ENCODE measurements around the gene FNBP1. TPM values are rescaled to one million over a fixed set of nuclear protein-coding genes. Genes with fewer than 3 reads are reported as not detected.
"Not testable (repeated sequence)": the region's sequence is repeated elsewhere in the genome, so short reads cannot be mapped to it uniquely, and the experiment has no call there.

Gene FNBP1
- total RNA-seq, 1 donor from 2014 or later, result 76.6 TPM

DNA sequence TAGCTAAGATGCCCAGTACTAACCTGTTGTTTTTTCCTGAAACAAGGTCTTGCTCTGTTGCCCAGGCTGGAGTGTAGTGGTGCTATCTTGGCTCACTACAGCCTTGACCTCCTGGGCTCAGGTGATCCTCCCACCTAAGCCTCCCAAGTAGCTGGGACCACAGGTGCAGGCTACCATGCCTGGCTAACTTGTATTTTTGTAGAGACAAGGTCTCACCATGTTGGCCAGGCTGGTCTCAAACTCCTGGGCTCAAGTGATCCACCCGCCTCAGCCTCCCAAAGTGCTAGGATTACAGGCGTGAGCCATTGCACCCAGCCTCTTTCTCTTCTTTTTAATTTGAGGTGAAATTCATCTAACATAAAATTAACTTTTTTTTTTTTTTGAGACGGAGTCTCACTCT lies 21.1 kb downstream of the FNBP1 start:
- DNase-seq, result not testable (repeated sequence)

DNA sequence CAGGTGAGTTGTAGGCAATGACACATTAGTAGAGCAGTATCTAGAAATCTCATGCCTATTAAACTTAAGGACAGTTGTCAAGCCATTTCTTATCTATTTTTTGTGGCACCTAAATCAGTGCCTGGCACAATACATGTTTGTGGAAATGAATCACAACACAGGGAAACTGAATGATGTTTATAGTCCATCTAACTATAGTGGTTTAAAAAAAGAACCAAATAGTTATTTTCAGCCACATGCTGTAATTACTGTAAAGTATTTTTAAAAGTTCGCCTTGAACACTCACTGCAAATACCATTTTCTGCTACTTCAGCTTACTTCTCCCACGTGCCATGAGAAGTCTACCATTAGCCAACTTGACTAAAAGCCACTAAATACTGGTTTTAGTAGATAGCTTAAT lies 21.9 kb downstream of the FNBP1 start:
- no peak for DNase-seq

DNA sequence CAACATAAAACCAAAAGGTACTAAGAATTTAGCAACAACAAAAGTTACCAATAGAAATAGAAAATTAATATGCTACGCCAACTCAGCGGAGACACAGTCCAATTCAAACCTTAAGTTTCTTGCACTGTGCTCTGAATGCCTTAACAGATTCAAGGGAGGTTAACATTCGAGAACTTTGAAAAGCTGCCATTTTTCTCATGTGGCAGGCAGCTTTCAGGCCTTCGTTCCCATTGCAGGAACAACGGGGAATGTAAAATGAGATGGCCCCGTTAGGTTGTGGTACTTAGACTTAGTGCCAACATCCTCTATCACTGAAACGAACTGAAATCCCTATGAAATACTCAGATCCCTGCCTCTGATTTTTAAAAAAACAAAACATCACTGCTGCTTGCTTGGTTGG lies 22.4 kb downstream of the FNBP1 start:
- DNase-seq, result peak; percentile 61

DNA sequence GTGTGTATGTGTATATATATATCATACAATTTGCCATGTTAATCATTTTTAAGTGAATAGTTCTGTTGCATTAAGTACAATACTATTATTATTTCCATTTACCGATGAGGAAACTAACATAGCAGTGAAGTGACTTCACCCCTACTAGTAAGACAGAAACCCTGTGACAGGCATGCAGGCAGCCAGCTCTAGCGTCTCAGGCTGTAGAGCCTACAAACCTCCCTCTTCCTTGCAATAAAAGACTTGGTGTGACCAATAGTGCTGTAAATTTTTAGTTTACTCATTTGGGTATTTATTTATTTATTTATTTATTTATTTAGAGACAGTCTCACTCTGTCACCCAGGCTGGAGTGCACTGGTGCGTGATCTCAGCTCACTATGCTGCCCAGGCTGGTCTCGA lies 24.7 kb downstream of the FNBP1 start:
- DNase-seq, result no peak

DNA sequence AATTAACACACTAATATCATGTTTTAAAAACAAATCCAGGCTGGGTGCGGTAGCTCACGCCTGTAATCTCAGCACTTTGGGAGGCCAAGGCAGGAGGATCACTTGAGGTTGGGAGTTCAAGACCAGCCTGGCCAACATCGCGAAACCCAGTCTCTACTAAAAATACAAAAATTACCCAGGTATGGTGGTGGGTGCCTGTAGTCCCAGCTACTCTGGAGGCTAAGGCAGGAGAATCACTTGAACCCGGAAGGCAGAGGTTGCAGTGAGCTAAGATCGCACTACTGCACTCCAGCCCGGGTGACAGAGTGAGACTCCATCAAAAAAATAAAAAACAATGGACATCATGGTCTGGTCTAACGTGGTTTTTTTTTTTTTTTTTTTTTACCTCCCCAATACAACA lies 25.5 kb downstream of the FNBP1 start:
- DNase-seq, result not testable (repeated sequence)

DNA sequence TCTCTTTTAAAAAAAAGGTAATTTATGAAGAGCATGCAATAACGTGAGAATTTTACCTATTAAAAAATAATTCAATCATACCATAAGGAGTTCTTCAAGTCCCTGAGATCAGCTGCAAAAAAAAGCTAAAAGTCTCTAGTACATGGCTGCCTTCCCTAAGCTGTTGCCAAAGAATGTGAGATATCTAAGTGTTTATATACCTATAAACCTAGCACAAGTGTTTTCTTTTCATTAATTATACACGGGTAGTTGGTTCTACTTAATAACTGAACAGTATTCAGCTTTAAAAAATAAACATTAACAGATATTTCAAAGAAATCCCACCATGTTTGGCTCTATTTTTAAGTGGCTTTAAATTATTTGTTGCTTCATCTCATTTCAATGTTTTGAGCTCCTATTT lies 25.9 kb downstream of the FNBP1 start:
- DNase-seq, result no peak

DNA sequence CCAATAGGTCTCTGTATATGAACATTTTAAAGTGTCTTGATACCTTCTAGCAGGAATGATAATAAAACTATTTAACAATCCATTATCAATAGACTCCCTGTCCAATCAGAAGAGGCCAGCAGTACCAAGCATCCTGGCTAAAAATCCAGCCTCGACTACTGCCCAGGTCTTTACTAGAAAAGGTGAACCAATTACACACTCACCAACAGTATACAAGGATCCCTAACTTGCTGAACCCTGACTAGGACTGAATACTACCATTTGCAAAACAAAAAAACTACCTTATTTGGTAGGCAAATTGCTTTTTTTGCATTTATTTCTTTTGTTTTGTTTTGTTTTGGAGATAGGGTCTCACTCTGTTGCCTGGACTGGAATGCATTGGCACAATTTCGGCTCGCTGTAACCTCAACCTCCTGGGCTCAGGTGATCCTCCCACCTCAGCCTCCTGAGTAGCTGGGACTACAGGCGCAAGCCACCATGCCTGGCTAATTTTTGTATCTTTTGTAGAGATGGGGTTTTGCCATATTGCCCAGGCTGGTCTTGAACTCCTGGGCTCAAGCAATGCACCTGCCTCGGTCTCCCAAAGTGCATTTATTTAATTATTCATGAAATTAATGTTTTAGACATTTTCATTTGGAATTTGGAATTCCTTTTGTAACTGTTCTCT lies 27.5 kb downstream of the FNBP1 start:
- no peak for DNase-seq

DNA sequence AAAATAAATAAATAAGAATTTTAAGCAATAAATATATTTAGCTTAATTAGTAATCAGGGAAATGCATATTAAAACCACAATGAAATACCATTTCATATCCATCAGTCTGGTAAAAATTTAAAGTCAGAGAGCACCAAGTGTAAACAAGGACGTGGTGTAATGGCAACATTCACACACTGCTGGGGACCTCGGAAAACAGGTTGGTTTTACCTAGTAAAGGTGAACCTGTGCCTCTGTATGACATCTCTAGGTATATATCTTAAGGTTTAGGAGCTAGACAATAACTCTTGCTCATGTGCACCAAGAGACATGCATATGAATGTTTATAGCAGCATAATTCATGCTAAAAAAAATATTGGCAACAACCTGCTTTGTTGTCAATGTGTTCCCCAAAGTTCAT lies 29.7 kb downstream of the FNBP1 start:
- DNase-seq, result no peak

DNA sequence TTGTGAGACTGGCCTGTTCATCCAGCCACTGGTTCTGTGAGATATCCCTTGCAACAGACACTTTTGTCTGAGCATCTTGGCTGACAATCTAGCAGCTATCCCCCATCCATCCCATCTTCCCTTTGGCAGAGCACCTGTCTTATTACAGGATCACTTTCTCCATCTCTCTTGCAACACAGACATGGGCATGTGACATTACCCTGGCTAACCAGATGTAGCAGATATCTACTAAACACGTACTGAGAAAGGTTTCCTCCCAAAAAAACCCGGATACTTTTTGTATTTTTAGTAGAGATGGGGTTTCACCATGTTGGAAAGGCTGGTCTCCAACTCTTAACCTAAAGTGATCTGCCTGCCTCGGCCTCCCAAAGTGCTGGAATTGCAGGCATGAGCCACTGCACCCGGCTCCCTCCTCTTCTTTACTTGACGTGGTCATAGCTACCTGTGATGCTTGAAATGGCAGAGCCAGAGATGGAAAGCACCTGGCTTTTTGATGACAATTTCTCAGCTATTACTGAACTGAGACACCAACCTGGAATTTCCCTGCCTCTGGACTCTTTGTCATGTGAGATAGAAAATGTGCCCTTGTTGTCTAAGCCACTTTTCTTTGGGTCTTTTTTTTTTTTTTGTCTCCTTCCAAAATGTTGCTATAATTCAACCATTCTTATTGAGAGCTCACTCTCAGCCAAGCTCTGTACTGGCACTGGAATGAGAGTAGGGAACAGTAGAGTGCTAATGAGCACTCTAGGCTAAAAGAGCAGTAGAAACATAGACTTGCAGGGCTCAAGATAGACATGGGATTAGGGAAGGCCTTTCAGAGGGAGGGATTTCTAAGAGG lies 32.6 kb downstream of the FNBP1 start:
- no peak for DNase-seq

DNA sequence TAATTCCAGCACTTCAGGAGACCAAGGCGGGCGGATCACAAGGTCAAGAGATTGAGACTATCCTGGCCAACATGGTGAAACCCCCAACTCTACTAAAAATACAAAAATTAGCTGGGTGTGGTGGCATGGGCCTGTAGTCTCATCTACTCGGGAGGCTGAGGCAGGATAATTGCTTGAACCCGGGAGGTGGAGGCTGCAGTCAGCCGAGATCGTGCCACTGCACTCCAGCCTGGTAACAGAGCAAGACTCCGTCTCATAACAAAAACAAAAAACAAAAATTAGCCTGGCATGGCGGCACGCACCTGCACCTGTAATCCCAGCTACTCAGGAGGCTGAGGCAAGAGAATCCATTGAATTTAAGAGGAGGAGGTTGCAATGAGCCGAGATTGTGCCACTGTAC lies 33.4 kb downstream of the FNBP1 start:
- not testable (repeated sequence) for DNase-seq

DNA sequence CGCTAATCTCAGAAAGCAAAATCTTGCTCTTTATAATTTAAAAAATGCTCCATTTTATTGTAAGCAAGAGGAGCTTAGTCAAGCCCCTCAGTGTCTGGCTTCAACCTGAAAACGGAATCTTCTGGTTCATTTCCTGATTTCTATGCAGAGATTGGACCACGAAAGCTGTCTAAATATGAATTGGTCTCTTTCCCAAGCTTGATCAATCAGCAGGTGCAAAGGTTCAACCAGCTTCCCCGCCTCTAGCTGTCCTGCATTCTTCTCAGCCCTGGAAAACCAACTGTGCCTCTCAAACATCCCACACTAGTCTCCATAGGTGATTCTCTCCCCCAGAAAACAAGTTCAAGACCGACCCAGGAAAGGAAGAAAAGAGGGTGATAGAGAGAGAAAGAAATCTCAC lies 34.5 kb downstream of the FNBP1 start:
- DNase-seq, result no peak

DNA sequence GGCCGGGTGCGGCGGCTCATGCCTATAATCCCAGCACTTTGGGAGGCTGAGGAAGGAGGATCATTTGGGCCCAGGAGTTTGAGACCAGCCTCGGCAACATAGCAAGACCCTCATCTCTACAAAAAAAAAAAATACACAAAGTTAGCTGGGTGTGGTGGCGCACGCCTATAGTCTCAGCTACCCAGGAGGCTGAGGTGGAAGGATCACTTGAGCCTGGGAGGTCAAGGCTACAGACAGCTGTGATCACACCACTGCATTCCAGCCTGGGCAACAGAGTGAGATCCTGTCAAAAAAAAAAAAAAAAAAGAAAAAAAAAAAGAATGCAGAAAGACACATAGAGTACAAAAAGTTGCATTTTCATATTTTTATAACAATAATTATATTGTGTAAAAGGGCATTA lies 36.0 kb downstream of the FNBP1 start:
- not testable (repeated sequence) for DNase-seq

DNA sequence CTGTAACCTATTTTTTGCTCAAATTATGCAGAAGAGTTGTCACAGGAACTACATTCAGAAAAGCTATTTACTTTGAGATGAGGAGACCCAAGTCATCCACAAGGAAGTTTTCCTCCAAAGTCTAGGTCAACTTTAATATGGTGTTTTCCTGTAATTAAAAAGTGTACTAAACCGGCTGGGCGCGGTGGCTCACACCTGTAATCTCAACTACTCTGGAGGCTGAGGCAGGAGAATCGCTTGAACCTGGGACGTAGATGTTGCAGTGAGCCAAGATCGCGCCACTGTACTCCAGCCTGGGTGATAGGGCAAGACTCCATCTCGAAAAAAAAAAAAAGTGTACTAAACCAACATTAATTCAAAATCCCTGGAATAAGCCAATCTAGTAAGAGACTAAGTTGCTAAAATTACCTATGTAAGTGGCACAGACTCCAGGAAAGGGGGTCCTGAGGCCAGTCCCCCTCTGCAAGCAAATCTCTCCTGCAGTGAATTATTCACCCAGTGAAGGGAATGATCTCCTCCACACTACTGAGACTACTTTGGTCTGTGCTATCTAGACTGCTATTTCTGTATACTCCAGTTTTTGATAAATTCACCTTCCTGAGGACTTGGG lies 38.9 kb downstream of the FNBP1 start:
- DNase-seq, result no peak

DNA sequence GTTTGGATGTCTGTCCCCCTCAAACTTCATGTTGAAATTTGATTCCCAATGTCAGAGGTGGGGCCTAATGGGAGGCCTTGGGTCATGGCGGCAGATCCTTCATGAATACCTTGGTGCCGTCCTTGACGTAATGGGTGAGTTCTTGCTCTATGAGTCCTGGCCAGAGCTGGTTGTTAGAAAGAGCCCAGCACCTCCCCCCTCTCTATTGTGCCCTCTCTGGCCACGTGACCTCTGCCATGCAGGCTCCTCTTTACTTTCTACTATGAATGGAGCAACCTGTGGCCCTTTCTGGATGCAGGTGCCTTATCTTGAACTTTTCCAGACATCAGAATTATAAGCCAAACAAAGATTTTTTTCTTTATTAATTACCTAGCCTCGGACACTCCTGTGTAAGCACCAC lies 40.7 kb downstream of the FNBP1 start:
- DNase-seq, result no peak

DNA sequence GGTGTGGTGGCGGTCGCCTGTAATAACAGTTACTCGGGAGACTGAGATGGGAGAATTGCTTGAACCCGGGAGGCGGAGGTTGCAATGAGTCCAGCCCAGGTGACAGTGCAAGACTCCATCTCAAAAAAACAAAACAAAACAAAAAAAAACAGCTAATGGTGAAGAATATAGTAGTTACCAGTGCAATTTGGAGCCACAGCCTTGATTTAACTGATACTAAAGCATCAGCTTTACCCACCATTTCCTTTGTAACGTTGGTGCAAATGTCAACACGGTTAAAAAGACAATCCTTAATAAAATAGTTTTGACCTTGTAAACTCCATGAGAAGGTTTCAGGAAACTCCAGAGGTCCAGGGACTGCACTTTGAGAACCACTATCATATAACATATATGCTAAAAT lies 41.8 kb downstream of the FNBP1 start:
- no peak for DNase-seq

DNA sequence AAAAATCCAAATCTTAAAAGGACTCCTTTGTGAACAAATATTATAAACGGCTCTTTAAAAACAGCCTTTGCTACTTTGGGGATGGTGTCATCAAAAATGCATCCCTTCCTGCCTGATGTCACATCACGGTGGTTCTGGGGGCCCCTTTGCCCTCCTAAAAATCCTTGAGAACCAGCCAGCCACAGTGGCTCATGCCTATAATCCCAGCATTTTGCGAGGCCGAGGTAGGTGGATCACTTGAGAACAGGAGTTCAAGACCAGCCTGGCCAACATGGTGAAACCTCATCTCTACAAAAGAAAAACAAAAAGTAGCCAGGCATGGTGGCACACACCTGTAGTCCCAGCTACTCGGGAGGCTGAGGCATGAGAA lies 43.9 kb downstream of the FNBP1 start:
- no peak for DNase-seq

DNA sequence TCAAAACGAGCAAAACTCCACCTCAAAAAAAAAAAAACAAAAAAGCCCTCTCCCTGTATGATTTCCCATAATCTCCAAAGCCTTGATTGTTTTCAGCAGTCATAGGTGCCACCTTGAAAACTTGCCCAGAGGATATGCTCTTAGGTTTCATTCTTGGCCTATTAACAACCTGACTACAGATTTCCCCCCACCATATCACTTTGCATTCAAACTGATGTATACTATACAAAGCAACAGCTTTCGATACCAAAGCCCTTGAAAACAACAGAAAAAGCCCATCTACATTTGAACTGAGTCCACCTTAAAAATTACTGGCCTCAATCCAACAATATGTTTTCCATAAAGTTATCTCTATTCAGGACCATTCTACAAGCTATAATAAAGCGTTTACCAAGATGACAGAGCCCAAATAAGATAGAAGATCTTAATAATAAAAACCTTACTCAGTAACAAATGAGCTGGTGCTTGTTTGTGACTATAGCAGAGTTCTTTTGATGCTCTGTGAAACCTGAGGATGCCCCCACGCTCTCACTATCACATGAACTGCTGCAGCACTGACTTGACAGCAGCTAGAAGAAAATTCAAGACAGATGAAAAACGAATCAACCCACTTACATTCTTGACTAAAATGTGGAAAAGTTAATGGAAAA lies 44.4 kb downstream of the FNBP1 start:
- peak; percentile 69 for DNase-seq

DNA sequence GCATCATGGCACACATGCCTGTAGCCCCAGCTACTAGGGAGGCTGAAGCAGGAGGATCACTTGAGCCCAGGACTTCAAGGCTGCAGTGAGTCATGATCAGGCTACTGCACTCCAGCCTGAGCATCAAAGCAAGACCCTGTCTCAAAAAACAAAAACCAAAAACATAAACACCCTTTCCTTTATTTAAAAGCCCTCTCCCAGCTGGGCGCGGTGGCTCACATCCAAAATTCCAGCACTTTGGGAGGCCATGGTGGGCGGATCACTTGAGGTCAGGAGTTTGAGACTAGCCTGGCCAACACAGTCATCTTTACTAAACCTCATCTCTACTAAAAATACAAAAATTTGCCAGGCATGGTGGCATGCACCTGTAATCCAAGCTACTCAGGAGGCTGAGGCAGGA lies 45.3 kb downstream of the FNBP1 start:
- DNase-seq, result not testable (repeated sequence)

DNA sequence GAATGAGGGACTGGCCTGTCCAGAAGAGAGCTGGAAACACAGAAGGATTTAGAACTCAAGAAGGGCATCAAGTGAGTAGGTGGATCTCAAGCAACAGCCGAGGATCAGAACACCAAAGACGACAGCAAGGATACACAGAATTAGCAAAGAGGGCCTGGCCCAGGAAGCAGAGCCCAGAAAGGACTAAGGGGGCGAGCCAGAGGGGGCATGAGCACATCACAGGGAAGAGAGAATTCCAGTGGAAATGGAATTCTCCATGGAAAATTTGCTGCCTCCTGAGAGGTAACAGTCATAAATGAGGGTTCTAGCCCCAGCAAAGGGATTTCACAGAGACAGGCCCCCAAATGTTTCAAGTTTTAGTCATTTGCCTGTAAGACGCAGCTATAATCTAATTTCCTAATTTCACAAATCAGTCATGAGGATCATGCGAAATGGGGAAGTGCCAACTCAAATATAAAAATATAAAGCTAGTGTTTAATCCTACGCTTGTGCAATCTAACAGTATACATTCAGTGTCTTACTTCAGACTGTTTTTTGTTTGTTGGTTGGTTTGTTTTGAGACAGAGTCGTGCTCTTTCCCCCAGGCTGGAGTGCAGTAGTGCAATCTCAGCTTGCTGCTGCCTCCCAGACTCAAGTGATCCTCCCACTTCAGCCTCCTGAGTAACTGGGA lies 46.7 kb downstream of the FNBP1 start:
- no peak for DNase-seq

DNA sequence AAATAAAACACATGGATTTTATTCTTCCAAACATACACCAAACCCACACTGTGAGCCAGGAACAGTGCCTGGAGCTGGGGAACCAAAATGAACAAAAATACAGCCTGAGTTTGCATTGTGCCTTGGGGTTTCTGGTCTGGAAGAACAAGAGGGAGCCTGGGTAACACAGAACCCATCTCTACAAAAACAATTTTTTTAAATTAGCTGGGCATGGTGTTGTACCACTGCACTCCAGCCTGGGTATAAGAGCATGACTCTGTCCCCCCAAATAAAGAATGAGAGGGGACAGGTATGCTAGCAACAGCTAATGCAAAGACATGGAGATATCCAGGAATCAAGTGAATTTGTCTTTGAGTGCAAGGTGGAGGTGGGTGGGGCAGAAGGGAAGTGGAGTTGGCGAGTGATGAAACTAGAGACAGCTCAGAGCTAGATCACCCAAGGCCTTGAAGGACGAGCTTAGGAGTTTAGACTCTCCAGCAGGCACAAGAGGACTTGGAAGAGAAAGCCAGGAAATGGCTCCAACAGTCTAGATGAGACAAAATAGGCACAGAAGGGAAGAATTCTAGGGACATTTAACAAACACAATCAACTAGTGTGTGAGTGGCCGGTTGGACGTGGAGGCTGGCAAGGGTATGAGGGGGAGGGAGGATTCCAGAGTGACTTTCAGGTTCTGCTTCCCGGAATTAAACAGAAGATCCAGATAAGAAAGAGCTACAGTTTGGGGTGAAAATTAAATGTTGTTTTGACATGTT lies 47.4 kb downstream of the FNBP1 start:
- DNase-seq, result no peak

DNA sequence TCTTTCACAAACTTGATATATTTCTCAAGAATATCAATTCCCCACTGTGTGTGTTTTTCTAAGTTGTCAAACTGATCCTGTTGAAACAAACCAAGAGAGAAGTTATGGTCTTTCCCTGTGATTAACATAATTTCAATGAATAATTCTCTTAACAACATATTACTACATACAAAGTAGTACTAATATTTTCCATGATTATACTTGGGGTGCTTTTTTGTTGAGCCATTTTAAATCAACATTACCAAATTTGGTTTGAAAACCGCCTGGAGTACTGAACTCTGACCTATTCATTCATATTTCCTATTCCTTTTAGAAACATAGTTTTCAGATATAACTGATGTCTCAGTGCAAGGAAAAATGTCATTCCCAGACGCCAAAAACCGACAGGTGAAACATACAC lies 48.1 kb downstream of the FNBP1 start:
- no peak for DNase-seq

DNA sequence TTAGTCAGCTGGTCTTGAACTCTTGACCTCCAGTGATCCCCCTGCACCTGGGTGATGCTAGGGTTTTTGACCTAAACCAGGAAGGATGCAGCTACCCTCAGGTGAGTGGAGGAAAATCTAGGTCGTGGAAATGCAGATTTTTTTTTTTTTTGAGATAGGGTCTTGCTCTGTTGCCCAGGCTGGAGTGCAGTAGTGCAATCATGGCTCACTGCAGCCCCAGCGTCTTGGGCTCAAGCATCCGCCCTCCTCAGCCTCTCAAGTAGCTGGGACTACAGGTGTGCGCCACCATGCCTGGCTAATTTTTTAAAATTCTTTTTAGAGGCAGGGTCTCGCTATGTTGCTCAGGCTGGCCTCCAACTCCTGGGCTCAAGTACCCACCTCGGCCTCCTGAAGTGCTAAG lies 51.9 kb downstream of the FNBP1 start:
- not testable (repeated sequence) for DNase-seq
